ENCODE results near the gene CORO1A.

DNA sequence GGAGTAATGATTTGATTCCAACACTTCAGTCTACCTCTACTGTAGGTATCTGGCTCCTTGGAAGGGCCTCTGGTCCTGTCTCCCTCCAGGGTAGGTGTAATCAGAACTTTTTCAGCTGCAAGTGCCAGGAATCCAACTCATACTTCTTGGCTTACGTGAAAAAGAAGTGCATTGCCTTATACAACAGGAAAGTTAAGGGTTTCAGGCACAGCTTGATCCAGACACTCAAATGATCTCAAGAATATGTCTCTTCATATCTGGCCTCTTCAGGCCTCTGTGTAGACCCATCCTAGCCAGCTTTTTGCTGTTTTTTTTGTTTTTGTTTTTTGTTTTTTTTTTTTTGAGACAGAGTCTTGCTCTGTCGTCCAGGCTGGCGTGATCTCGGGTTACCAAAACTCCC, 4.2 kb upstream of the CORO1A start:
- TF ChIP-seq, protein P1, sequence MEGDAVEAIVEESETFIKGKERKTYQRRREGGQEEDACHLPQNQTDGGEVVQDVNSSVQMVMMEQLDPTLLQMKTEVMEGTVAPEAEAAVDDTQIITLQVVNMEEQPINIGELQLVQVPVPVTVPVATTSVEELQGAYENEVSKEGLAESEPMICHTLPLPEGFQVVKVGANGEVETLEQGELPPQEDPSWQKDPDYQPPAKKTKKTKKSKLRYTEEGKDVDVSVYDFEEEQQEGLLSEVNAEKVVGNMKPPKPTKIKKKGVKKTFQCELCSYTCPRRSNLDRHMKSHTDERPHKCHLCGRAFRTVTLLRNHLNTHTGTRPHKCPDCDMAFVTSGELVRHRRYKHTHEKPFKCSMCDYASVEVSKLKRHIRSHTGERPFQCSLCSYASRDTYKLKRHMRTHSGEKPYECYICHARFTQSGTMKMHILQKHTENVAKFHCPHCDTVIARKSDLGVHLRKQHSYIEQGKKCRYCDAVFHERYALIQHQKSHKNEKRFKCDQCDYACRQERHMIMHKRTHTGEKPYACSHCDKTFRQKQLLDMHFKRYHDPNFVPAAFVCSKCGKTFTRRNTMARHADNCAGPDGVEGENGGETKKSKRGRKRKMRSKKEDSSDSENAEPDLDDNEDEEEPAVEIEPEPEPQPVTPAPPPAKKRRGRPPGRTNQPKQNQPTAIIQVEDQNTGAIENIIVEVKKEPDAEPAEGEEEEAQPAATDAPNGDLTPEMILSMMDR (IDR thresholded peaks at IDR 0.05; ENCODE audit: poor library complexity, severe bottlenecking), result no peak
- TF ChIP-seq, protein P2, sequence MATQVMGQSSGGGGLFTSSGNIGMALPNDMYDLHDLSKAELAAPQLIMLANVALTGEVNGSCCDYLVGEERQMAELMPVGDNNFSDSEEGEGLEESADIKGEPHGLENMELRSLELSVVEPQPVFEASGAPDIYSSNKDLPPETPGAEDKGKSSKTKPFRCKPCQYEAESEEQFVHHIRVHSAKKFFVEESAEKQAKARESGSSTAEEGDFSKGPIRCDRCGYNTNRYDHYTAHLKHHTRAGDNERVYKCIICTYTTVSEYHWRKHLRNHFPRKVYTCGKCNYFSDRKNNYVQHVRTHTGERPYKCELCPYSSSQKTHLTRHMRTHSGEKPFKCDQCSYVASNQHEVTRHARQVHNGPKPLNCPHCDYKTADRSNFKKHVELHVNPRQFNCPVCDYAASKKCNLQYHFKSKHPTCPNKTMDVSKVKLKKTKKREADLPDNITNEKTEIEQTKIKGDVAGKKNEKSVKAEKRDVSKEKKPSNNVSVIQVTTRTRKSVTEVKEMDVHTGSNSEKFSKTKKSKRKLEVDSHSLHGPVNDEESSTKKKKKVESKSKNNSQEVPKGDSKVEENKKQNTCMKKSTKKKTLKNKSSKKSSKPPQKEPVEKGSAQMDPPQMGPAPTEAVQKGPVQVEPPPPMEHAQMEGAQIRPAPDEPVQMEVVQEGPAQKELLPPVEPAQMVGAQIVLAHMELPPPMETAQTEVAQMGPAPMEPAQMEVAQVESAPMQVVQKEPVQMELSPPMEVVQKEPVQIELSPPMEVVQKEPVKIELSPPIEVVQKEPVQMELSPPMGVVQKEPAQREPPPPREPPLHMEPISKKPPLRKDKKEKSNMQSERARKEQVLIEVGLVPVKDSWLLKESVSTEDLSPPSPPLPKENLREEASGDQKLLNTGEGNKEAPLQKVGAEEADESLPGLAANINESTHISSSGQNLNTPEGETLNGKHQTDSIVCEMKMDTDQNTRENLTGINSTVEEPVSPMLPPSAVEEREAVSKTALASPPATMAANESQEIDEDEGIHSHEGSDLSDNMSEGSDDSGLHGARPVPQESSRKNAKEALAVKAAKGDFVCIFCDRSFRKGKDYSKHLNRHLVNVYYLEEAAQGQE (IDR thresholded peaks at IDR 0.05; ENCODE audit: borderline replicate concordance), result no peak
- no peak for TF ChIP-seq POLR2AphosphoS5 (IDR thresholded peaks at IDR 0.05)
